H9 (cell line): ENCODE data around the gene IGLON5. TPM values are rescaled to one million over a fixed set of nuclear protein-coding genes. Genes with fewer than 3 reads are reported as not detected.

Experiments
- DNase-seq: peaks from one replicate; pipeline ENCODE4 v3.0.0-alpha.2; 2017
- H2AFZ ChIP-seq: one replicate; pipeline ENCODE4 v1.6.1; 2013; ENCODE audit warnings: mild to moderate bottlenecking, low read length, control low read depth, moderate library complexity
- H2AK5ac ChIP-seq: 2 replicates; pipeline ENCODE4 v1.6.1; 2013; ENCODE audit warnings: low read length, control low read depth, mixed read lengths; ENCODE audit not compliant: insufficient read length
- H2BK120ac ChIP-seq: one replicate; pipeline ENCODE4 v1.6.1; 2013; ENCODE audit warnings: low read depth, mild to moderate bottlenecking, low read length, control low read depth, inconsistent platforms; ENCODE audit not compliant: poor library complexity, severe bottlenecking
- H2BK12ac ChIP-seq: 2 replicates; pipeline ENCODE4 v1.6.1; 2013; ENCODE audit warnings: low read length, control low read depth, mixed read lengths, low read depth; ENCODE audit not compliant: insufficient read length
- H2BK15ac ChIP-seq: 2 replicates; pipeline ENCODE4 v1.6.1; 2013; ENCODE audit warnings: low read depth, low read length, control low read depth
- H2BK20ac ChIP-seq: one replicate; pipeline ENCODE4 v1.6.1; 2013; ENCODE audit warnings: low read depth, mild to moderate bottlenecking, low read length, control low read depth, inconsistent platforms; ENCODE audit not compliant: poor library complexity, severe bottlenecking
- H2BK5ac ChIP-seq: 2 replicates; pipeline ENCODE4 v1.6.1; 2013; ENCODE audit warnings: low read length, control low read depth, mixed read lengths; ENCODE audit not compliant: insufficient read length
- H3K14ac ChIP-seq: 2 replicates; pipeline ENCODE4 v1.6.1; 2013; ENCODE audit warnings: low read length, control low read depth; ENCODE audit not compliant: insufficient read depth
- H3K18ac ChIP-seq: 2 replicates; pipeline ENCODE4 v1.6.1; 2013; ENCODE audit warnings: low read depth, mild to moderate bottlenecking, mixed read lengths, low read length, control low read depth; ENCODE audit not compliant: insufficient read length
- H3K23ac ChIP-seq: 2 replicates; pipeline ENCODE4 v1.6.1; 2013; ENCODE audit warnings: low read length, control low read depth, mixed read lengths, low read depth; ENCODE audit not compliant: insufficient read length
- H3K23me2 ChIP-seq: 2 replicates; pipeline ENCODE4 v1.6.1; 2013; ENCODE audit warnings: low read depth, mild to moderate bottlenecking, mixed read lengths, low read length, control low read depth; ENCODE audit not compliant: insufficient read length, poor library complexity, severe bottlenecking
- H3K27ac ChIP-seq: 2 replicates; pipeline ENCODE4 v1.5.1; 2013; ENCODE audit warnings: low read length, control low read depth, mixed read lengths, low read depth; ENCODE audit not compliant: insufficient read length
- H3K27me3 ChIP-seq: 2 replicates; pipeline ENCODE4 v1.6.1; 2013; ENCODE audit warnings: low read length, control low read depth, inconsistent platforms; ENCODE audit not compliant: insufficient read depth
- H3K4ac ChIP-seq: 2 replicates; pipeline ENCODE4 v1.6.1; 2013; ENCODE audit warnings: low read depth, mild to moderate bottlenecking, control low read depth, inconsistent platforms, low read length, moderate library complexity
- H3K4me1 ChIP-seq: 2 replicates; pipeline ENCODE4 v1.6.1; 2013; ENCODE audit warnings: low read length, control low read depth, inconsistent platforms; ENCODE audit not compliant: insufficient read depth
- H3K4me2 ChIP-seq: 2 replicates; pipeline ENCODE4 v1.6.1; 2013; ENCODE audit warnings: low read length, control low read depth, mixed read lengths; ENCODE audit not compliant: insufficient read length, insufficient read depth
- H3K56ac ChIP-seq: 2 replicates; pipeline ENCODE4 v1.6.1; 2013; ENCODE audit warnings: low read depth, mild to moderate bottlenecking, mixed read lengths, low read length, control low read depth; ENCODE audit not compliant: insufficient read length
- H3K79me1 ChIP-seq: 2 replicates; pipeline ENCODE4 v1.6.1; 2013; ENCODE audit warnings: low read depth, mild to moderate bottlenecking, moderate library complexity, low read length, control low read depth, inconsistent platforms; ENCODE audit not compliant: insufficient read depth, poor library complexity, severe bottlenecking
- H3K79me2 ChIP-seq: 2 replicates; pipeline ENCODE4 v1.6.1; 2013; ENCODE audit warnings: low read length, control low read depth, inconsistent platforms; ENCODE audit not compliant: insufficient read depth
- H3K9ac ChIP-seq: 2 replicates; pipeline ENCODE4 v1.6.1; 2013; ENCODE audit warnings: low read length, control low read depth, mixed read lengths; ENCODE audit not compliant: insufficient read length; ENCODE audit errors: extremely low read depth
- H3K9me3 ChIP-seq: one replicate; pipeline ENCODE4 v1.6.1; 2013; ENCODE audit warnings: low read depth, low read length, inconsistent platforms; ENCODE audit not compliant: control insufficient read depth
- H3T11ph ChIP-seq: one replicate; pipeline ENCODE4 v1.6.1; 2013; ENCODE audit warnings: mild to moderate bottlenecking, low read length, control low read depth, inconsistent platforms
- H4K20me1 ChIP-seq: one replicate; pipeline ENCODE4 v1.6.1; 2013; ENCODE audit not compliant: control insufficient read depth, insufficient read length, insufficient read depth
- H4K5ac ChIP-seq: 2 replicates; pipeline ENCODE4 v1.6.1; 2013; ENCODE audit warnings: low read depth, mild to moderate bottlenecking, mixed read lengths, low read length, control low read depth; ENCODE audit not compliant: insufficient read length
- H4K8ac ChIP-seq: replicated peaks from 2 replicates; pipeline ENCODE4 v1.6.1; 2013; ENCODE audit warnings: low read length, control low read depth, mixed read lengths, low read depth; ENCODE audit not compliant: insufficient read length
- H4K91ac ChIP-seq: 2 replicates; pipeline ENCODE4 v1.6.1; 2013; ENCODE audit warnings: low read depth, mild to moderate bottlenecking, moderate library complexity, mixed read lengths, low read length, control low read depth; ENCODE audit not compliant: insufficient read length
- H3K27ac Mint-ChIP-seq, 3 experiments: 2 replicates in 2 of 3; 3 replicates in 1 of 3; pipeline ENCODE4 v1.8.0; 2020 to 2021; ENCODE audit warnings: mixed read lengths in 3 of 3, mild to moderate bottlenecking in 1 of 3, moderate library complexity in 1 of 3
- H3K27me3 Mint-ChIP-seq: 2 replicates; pipeline ENCODE4 v1.8.0; 2021; ENCODE audit warnings: low read depth, mild to moderate bottlenecking, moderate library complexity, mixed read lengths
- H3K36me3 Mint-ChIP-seq, 3 experiments: 2 replicates in 2 of 3; 3 replicates in 1 of 3; pipeline ENCODE4 v1.8.0; 2020 to 2021; ENCODE audit warnings: low read depth in 3 of 3, mixed read lengths in 3 of 3; ENCODE audit not compliant: insufficient read depth in 1 of 3
- H3K4me1 Mint-ChIP-seq, 2 experiments: 2 replicates each; pipeline ENCODE4 v1.8.0; 2020; ENCODE audit warnings: mixed read lengths in 2 of 2
- H3K4me3 Mint-ChIP-seq, 2 experiments: 2 replicates in 1 of 2; 3 replicates in 1 of 2; pipeline ENCODE4 v1.8.0; 2020 to 2021; ENCODE audit warnings: mild to moderate bottlenecking in 2 of 2, mixed read lengths in 2 of 2, moderate library complexity in 1 of 2
- H3K9me3 Mint-ChIP-seq, 2 experiments: 2 replicates in 1 of 2; 3 replicates in 1 of 2; pipeline ENCODE4 v1.8.0; 2020; ENCODE audit warnings: mild to moderate bottlenecking in 2 of 2, mixed read lengths in 2 of 2, moderate library complexity in 1 of 2
- CTCF ChIP-seq: fragments of 200-600 bp; sonication (generic); conservative IDR thresholded peaks from 3 replicates; pipeline ENCODE4 v1.8.0; 2021; ENCODE audit warnings: antibody characterized with exemption, mild to moderate bottlenecking
- WGBS: extraction: QIAGEN DNeasy Blood & Tissue Kit; methylation state at CpG from one replicate; pipeline ENCODE4 v1.1.7; 2013; ENCODE audit warnings: missing lambda C conversion rate, low lambda C conversion rate, mixed read lengths; ENCODE audit not compliant: insufficient read length; ENCODE audit errors: extremely low coverage; 5-methylcytosine and 5-hydroxymethylcytosine counted together
- total RNA-seq: library from RNA; stranded (reverse); gene quantifications from 2 replicates; pipeline ENCODE4 v1.2.1, GENCODE V29; 2021

IGLON5 gene
- total RNA-seq, 1 experiment from 2014 or later, result 41.4 TPM

- H3K23ac ChIP-seq, result no peak overlapping the region
- Mint-ChIP-seq H3K4me1 (peaks cover 5 to 8% of the 10 kb centered on the region in 2 experiments), H3K9me3 (peaks cover 22% of the 10 kb centered on the region in 2 experiments), H3K27ac (no peak overlapping the region), H3K36me3 (peaks cover 0 to 13% (median 2%) of the 10 kb centered on the region in 3 experiments; a peak in 2 of 7 replicates), H3K4me3 (no peak overlapping the region), H3K27me3 (peaks cover 17% of the 10 kb centered on the region)
- H4K5ac ChIP-seq, result no peak overlapping the region
- H3K14ac ChIP-seq, result no peak overlapping the region
- H2BK20ac ChIP-seq, result no peak overlapping the region
- H3K79me1 ChIP-seq, result no peaks in the 10 kb centered on the region
- no peak overlapping the region for H4K8ac ChIP-seq
- no peak overlapping the region for H2BK120ac ChIP-seq
- no peaks in the 10 kb centered on the region; the same call in 1 of the 2 replicates for H3K4me1 ChIP-seq
- H2BK15ac ChIP-seq, result no peak overlapping the region
- H3K4me2 ChIP-seq, result no peak overlapping the region
- WGBS, result no CpG with 5 or more reads among the region's 2 CpGs
- no peak overlapping the region for H3T11ph ChIP-seq
- no peak for TF ChIP-seq CTCF
- DNase-seq, result no peak
- no peak overlapping the region for H4K91ac ChIP-seq
- no peak overlapping the region for H2BK12ac ChIP-seq
- no peak overlapping the region for H3K27ac ChIP-seq
- H3K9me3 ChIP-seq, result peaks cover 10% of the 10 kb centered on the region
- H3K23me2 ChIP-seq, result peaks cover 2% of the 10 kb centered on the region
- no peaks in the 10 kb centered on the region for H4K20me1 ChIP-seq
- no peaks in the 10 kb centered on the region for H3K79me2 ChIP-seq
- no peaks in the 10 kb centered on the region for H3K27me3 ChIP-seq
- H3K56ac ChIP-seq, result no peak overlapping the region
- H2AK5ac ChIP-seq, result no peak overlapping the region
- H2AFZ ChIP-seq, result no peak overlapping the region
- H3K4ac ChIP-seq, result no peak overlapping the region
- no peak overlapping the region for H2BK5ac ChIP-seq
- no peak overlapping the region for H3K18ac ChIP-seq
- H3K9ac ChIP-seq, result no peak overlapping the region
These were observed 66.0 kb downstream of the IGLON5 start for GRCh38 chr19:51377422-51377821.
